D721Med (cell line): ENCODE data around the gene LUZP1.

Source experiments
- DNase-seq: peaks from one replicate; pipeline ENCODE4 v3.0.0; 2011; ENCODE audit warnings: low spot score; ENCODE audit not compliant: insufficient read length
- FAIRE-seq: peaks from 2 replicates; lab custom pipeline; 2011; peaks lifted over from hg19 to GRCh38; lab: Jason Lieb, UNC
- TF ChIP-seq, protein P1 (sequence below): IDR thresholded peaks from 2 replicates; pipeline ENCODE4 v1.5.1; 2012; ENCODE audit warnings: mild to moderate bottlenecking, control low read depth; ENCODE audit not compliant: insufficient read depth; ENCODE audit errors: missing control alignments

Gene LUZP1

DNA sequence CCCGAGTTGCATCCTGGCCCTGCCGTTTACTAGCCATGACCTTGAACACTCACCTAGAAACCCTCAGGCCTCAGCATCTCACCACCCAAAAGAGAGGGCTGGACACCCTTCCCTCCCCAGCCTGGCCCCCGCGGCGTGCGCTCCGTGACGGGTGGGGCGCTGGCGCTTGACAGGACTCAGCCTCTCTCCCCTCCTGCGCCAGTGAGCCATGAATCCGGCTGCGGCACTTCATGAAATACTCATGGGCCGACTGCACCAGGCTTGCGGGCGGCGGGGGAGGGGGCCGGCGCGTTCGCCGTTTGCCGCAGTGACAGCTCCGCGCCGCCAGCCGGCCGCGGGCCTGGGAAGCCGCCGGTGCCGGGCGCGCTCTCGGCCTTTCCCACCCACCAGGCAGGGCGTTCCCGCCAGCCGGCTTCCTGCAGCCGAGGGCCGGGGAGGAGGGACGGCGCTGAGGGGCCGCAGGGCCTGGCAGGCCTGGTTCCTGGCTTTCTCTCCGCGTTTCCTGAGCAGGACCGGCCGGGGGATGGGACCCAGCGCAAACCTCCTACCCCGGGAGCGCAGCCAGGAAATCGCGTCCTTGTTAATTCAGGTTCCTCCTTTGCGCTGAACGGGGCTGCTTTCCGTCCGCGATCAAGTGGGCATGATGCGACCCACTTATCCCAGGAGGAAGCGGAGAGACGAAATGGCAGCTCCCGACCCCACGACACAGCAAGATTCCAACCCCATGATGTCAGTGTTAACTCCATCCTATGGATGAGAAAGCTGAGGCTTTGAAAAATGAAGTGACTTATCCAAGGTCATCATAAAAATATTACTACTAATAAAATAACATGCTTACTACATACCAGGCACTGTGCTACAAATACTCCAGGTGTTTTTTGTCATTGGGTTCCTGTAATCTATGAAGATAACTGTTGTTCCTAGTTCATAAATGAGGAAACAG is 9.1 kb upstream of the LUZP1 start:
- TF ChIP-seq, protein P1, sequence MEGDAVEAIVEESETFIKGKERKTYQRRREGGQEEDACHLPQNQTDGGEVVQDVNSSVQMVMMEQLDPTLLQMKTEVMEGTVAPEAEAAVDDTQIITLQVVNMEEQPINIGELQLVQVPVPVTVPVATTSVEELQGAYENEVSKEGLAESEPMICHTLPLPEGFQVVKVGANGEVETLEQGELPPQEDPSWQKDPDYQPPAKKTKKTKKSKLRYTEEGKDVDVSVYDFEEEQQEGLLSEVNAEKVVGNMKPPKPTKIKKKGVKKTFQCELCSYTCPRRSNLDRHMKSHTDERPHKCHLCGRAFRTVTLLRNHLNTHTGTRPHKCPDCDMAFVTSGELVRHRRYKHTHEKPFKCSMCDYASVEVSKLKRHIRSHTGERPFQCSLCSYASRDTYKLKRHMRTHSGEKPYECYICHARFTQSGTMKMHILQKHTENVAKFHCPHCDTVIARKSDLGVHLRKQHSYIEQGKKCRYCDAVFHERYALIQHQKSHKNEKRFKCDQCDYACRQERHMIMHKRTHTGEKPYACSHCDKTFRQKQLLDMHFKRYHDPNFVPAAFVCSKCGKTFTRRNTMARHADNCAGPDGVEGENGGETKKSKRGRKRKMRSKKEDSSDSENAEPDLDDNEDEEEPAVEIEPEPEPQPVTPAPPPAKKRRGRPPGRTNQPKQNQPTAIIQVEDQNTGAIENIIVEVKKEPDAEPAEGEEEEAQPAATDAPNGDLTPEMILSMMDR = no peak
- no peak for DNase-seq
- no peak for FAIRE-seq

DNA sequence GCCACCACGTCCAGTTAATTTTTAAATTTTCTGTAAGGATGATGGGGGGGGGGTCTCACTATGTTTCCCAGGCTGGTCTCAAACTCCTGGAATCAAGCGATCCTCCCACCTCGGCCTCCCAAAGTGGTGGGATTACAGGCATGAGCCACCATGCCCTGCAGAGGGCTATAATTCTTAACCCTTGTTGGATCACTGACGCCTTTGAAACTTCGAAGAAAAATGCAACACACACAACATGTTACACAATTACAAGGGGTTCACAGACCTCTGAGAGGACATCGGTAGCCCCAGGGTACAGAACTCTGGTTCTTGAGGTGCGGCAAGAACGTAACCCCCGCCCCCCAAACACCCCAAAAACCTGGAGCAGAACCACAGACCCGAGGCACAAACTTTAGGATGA is 8.4 kb upstream of the LUZP1 start:
- FAIRE-seq = no peak
- TF ChIP-seq, protein P1 = no peak
- no peak for DNase-seq

DNA sequence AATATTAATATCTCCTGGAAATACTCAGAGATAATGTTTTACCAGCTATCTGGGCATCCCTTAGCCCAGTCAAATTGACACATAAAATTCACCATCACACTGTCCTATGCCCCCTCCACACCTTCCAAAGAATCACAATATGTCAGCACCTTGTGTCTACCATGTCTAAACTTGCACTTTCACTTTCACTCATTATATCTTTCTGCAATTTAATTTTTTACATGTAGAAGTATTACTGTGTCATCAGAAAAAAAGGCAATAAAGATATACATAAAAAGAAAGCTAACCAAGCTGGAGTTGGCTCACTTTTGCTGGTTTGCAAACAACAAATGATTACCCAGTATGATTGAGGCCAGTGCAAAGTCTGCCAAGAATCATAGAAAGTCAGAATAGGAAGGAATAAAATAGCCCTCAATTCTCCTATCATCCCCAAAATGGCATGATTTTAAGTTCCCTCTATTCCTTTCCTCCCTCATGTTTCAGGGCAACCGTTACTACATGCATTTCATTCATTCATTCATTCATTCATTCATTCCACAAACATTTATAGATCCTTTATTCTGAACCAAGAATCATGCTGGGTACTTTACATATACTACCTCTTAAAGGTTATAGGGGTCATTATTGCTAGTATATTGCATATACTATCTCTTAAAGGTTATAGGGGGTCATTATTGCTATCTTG is 5.9 kb upstream of the LUZP1 start:
- TF ChIP-seq, protein P1 = no peak
- FAIRE-seq (no peak), DNase-seq (no peak)

DNA sequence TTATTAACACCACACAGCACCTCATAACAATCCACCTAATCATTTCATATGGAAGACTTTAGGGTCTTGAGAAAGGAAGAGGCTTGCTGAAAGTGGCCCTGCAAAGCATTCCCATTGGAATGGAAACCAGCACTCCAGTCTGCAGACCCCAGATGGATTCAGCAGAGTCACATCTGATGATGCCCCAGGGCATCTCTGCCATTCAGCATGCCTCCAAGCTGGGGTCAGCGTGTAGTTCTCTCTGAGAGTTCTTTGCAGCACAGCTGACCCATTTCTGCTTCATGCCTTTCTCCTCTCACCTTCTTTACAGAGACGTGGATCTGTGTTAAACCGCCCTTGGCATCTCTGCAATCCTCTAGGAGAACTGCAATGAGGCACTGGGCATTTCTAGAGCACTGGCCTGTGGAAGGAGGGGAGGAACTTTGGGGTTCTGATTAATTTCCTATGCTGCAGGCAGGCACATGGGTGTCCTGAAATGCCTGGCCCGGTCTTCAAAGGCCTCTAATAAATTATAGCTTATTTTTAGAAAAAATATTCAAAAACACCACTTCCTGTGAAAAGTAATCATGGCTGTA is 2.6 kb upstream of the LUZP1 start:
- no peak for FAIRE-seq
- TF ChIP-seq, protein P1 = no peak
- no peak for DNase-seq

DNA sequence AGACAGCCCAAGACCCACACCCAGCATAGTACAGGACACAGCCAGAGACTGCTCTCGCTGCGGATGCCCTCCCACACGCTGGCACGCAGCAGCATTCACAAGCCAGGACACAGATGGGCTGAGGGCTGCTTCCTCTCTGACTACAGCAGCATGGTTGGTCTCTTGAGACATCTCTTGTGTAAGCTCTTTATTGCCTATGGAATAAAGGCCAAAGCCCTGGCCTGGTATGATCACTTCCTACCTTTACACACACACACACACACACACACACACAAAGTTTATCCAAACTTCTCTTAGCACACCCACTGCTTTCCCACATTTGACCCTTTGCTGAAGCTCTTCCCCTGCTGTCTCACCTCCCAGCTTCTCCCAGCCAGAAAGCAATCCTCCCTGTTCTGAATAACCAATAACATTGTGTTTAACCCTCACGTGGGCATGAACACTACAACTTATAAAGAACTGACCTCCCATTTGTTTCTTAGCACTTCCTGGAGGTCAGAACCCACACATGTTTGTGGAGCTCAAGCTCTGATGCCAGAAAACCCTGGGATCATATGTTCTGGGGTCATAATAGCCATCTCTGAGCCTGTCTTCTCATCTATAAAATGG is 1.2 kb upstream of the LUZP1 start:
- DNase-seq (no peak), FAIRE-seq (no peak)
- TF ChIP-seq, protein P1 = no peak

DNA sequence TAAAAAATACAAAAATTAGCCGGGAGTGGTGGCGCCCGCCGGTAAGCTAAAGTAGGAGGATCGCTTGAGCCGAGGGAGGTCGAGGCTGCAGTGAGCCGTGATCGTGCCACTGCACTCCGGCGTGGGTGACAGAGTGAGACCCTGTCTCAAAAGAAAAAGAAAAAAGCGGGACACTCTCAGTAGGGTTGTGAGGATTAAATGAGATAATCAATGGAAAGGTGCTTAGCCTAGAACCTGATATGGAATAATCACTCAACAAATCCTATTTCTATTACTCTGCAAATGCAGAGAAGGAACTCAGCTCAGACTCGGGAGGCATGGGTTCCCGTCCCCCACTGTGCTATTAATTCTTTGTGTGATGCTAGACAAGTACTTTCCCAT is 529 bp upstream of the LUZP1 start:
- TF ChIP-seq, protein P1 = no peak
- DNase-seq = no peak
- no peak for FAIRE-seq
